Activated CD4-positive, alpha-beta T cell treated with anti-CD3 and anti-CD28 coated beads, Interleukin-2, amount 10 ng/mL, durations not matched to agents 24 days and 14 days (primary cell): ENCODE results near the gene CCS. TPM values are rescaled to one million over a fixed set of nuclear protein-coding genes. Genes with fewer than 3 reads are reported as not detected.

Source experiments
- DNase-seq: peaks from one replicate; pipeline ENCODE4 v3.0.0; 2022
- H3K27ac Mint-ChIP-seq: one replicate; pipeline ENCODE4 v1.8.0; 2022; ENCODE audit warnings: mild to moderate bottlenecking, mixed read lengths
- H3K27me3 Mint-ChIP-seq: one replicate; pipeline ENCODE4 v1.8.0; 2022; ENCODE audit warnings: mixed read lengths
- H3K36me3 Mint-ChIP-seq: one replicate; pipeline ENCODE4 v1.8.0; 2022; ENCODE audit warnings: low read depth, mild to moderate bottlenecking, mixed read lengths
- H3K4me1 Mint-ChIP-seq: one replicate; pipeline ENCODE4 v1.8.0; 2021; ENCODE audit warnings: mixed read lengths
- H3K4me3 Mint-ChIP-seq: one replicate; pipeline ENCODE4 v1.8.0; 2022; ENCODE audit warnings: mild to moderate bottlenecking, moderate library complexity, mixed read lengths
- H3K9me3 Mint-ChIP-seq: one replicate; pipeline ENCODE4 v1.8.0; 2021; ENCODE audit warnings: mixed read lengths
- intact Hi-C: fragments of 100-400 bp; cut with micrococcal nuclease; formaldehyde crosslinking; loops from one replicate; pipeline ENCODE4 v1.15.1; 2023
- total RNA-seq: library from RNA; stranded (reverse); gene quantifications from 2 replicates; pipeline ENCODE4 v1.2.3, GENCODE V29; 2022

Gene CCS
- total RNA-seq, 1 donor from 2014 or later: 28.3 TPM

DNA sequence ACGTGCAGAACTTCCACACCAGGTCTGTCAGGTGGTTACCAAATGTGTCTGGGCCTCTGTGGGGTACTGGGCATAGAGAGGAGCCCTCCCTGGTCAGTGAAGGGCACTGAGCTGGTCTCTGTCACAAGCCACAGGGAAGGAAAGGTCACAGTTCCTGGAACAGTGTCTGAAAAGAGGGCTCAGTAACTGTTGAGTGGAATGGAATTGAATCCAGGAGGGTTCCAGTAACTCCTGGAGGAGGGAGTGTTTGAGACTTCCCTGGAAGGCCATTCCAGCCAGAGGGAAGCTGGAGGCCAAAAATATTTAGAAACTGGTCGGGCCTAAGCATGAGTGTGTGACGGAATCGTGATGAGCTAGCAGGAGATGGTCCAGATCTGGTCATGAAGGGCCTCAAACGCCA is 38.4 kb upstream of the CCS start:
- Mint-ChIP-seq H3K27me3 (peaks cover 13% of the 10 kb centered on the region), H3K27ac (no peak overlapping the region), H3K4me1 (peaks cover 3% of the 10 kb centered on the region), H3K36me3 (no peaks in the 10 kb centered on the region), H3K9me3 (no peaks in the 10 kb centered on the region), H3K4me3 (no peak overlapping the region)
- intact Hi-C loops: no loop called here
- DNase-seq: no peak

DNA sequence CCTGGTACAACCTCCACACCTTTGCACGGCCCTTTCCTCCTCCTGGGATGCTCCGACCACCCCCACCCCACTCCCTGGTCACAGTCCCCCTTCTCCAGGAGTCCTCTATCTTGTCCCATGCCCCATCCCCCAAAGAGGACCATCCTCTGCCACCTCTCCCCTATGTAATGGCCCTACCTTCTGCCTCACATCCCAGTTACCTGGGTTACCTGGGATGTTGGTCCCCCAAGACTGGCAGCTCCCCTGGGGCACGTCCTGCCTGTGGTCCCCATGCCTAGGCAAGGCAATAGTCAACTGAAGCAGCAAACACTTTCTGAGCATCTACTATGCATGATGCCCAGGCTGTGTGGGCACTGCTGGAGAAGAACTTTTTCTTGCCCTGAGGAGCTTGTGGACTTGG is 37.6 kb upstream of the CCS start:
- peaks cover 9% of the 10 kb centered on the region for H3K27me3 Mint-ChIP-seq
- H3K4me3 Mint-ChIP-seq: no peak overlapping the region
- intact Hi-C loops: no loop called here
- peaks cover 3% of the 10 kb centered on the region for H3K4me1 Mint-ChIP-seq
- no peak for DNase-seq
- H3K9me3 Mint-ChIP-seq: no peaks in the 10 kb centered on the region
- H3K27ac Mint-ChIP-seq: no peak overlapping the region
- H3K36me3 Mint-ChIP-seq: no peaks in the 10 kb centered on the region

DNA sequence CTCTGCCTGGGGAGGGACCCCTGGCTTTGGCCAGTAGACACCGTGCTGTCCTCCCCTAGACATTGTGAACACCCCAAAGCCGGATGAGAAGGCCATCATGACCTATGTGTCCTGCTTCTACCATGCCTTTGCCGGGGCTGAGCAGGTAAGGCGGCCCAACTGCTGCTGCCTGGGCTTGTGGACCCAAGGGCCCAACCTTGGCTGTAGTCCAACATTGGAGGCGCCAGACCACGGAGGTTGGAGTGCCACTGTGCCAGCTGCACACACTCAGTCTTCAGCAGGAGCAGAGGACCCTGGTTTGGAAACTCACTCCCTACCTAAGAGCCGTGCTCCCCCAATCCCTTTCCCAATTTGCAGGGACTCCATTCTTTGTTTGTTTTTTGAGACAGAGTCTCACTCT is 36.9 kb upstream of the CCS start:
- intact Hi-C loops: no loop called here
- DNase-seq: no peak
- Mint-ChIP-seq H3K4me1 (peaks cover 3% of the 10 kb centered on the region), H3K27me3 (peaks cover 9% of the 10 kb centered on the region), H3K9me3 (no peaks in the 10 kb centered on the region), H3K36me3 (no peaks in the 10 kb centered on the region), H3K4me3 (no peak overlapping the region), H3K27ac (no peak overlapping the region)

DNA sequence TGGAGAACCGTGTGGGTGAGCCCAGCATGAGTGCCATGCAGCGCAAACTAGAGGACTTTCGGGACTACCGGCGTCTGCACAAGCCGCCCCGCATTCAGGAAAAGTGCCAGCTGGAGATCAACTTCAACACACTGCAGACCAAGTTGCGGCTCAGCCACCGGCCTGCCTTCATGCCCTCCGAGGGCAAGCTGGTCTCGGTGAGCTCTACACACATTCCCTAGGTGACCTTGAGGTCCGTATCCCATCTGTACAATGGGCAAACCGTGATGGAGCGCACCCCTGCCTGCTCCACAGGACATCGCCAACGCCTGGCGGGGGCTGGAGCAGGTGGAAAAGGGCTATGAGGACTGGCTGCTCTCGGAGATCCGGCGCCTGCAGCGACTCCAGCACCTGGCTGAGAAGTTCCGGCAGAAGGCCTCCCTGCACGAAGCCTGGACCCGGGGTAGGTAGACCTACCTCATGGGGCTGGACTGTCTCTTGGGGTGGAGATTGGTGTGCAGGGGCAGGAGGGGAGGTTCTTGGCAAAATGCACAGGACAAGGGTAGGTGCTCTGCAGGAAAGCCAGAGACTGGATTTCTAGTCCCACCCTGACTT is 35.2 kb upstream of the CCS start:
- no peak for DNase-seq
- H3K36me3 Mint-ChIP-seq: no peaks in the 10 kb centered on the region

DNA sequence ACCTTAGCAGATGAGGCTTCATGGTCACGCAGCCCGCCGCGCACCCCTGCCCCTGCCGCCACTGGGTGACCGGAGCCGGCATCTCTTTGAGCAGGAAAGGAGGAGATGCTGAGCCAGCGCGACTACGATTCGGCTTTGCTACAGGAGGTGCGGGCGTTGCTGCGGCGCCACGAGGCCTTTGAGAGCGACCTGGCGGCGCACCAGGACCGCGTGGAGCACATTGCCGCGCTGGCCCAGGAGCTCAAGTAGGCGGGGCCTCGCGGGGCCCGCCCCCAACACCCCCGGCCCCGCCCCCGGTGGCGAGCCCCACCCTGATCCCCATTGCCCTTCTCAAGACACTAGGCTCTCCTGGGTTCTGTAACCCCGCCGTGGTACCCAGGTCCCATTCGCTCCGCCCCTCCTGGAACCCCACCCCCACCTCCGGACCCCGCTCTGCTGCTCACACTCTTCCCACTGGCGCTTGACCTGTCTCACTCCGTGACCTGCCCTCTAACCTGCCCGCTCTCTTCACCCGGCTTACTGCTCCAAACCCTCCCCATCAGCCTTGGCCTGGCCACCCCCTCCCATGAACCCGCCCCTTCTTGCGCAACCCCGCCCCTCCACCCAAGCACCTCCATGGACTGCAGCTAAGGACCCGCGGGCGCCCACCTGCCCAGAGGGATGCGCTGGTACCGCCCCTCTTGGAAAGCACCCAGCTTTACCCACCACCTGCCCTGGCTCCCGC is 33.7 kb upstream of the CCS start:
- intact Hi-C loops: no loop called here
- Mint-ChIP-seq H3K27ac (no peak overlapping the region), H3K9me3 (no peaks in the 10 kb centered on the region), H3K4me3 (no peak overlapping the region), H3K4me1 (peaks cover 3% of the 10 kb centered on the region), H3K27me3 (peaks cover 9% of the 10 kb centered on the region), H3K36me3 (no peaks in the 10 kb centered on the region)
- DNase-seq: peak; percentile 71

More for the DNA sequence above, 35.2 kb upstream of the CCS start:
- intact Hi-C loops: no loop called here
- Mint-ChIP-seq H3K27ac (no peak overlapping the region), H3K27me3 (peaks cover 9% of the 10 kb centered on the region), H3K9me3 (no peaks in the 10 kb centered on the region), H3K4me1 (peaks cover 3% of the 10 kb centered on the region), H3K4me3 (no peak overlapping the region)

DNA sequence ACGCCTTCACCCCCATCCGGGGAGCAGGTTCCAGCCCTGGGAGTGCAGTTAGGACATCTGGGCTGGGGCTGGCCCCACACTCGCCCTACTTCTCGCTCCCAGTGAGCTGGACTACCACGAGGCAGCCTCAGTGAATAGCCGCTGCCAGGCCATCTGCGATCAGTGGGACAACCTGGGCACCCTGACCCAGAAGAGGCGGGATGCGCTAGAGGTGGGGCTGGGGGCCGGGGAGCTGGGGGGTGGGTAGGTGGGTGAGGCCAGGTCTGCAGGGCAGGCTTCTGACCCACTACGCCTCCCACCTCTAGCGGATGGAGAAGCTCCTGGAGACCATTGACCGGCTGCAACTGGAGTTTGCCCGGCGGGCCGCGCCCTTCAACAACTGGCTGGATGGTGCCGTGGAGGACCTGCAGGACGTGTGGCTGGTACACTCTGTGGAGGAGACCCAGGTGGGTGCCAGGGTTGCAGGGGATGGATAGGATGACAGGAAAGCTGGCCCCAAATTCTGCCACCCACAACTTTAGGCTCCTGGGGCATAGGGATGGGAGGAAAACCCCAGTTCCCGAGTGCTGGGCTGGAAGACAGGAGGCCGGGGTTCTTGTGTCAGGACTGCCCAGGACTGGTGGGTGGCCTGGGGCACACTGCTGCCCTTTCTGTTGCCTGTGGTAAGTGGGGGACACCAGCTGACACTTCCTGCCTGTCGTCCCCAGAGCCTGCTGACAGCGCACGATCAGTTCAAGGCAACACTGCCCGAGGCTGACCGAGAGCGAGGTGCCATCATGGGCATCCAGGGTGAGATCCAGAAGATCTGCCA is 32.9 kb upstream of the CCS start:
- Mint-ChIP-seq H3K27ac (no peak overlapping the region), H3K9me3 (no peaks in the 10 kb centered on the region), H3K4me1 (peaks cover 3% of the 10 kb centered on the region), H3K36me3 (no peaks in the 10 kb centered on the region), H3K4me3 (no peak overlapping the region), H3K27me3 (peaks cover 9% of the 10 kb centered on the region)
- intact Hi-C loops: no loop called here
- DNase-seq: no peak

DNA sequence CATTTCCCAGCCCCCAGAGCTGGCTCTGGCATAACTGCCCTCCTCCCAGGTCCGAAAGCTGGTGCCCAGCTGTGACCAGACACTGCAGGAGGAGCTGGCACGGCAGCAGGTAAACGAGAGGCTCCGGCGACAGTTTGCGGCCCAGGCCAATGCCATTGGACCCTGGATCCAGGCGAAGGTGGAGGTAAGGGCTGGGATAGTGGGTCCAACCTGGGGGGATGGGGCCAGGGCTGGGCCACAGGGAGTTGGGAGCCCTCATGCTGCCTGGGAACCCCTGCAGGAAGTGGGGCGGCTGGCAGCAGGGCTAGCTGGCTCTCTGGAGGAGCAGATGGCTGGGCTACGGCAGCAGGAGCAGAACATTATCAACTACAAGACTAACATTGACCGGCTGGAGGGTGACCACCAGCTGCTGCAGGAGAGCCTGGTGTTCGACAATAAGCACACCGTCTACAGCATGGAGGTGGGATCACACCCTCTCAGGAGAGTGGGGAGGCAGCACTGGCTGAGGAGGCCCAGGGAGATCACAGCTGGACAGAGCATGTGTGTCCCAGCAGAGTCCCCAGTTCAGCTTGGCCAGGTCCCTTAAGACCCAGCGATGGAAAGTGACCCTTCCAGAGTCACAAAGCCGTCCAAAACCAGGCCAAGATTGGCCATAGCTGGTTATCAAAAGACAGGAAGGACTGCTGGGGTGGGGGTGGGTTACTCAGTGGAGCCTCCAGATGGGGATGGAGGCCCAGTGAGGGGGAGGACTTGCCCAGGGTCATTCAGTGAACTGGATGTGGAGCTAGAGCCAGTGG is 31.6 kb upstream of the CCS start:
- no peak overlapping the region for H3K4me3 Mint-ChIP-seq
- H3K4me1 Mint-ChIP-seq: peaks cover 6% of the 10 kb centered on the region
- H3K27me3 Mint-ChIP-seq: peaks cover 11% of the 10 kb centered on the region
- intact Hi-C loops: no loop called here
- no peaks in the 10 kb centered on the region for H3K9me3 Mint-ChIP-seq
- no peaks in the 10 kb centered on the region for H3K36me3 Mint-ChIP-seq
- no peak overlapping the region for H3K27ac Mint-ChIP-seq
- DNase-seq: no peak

DNA sequence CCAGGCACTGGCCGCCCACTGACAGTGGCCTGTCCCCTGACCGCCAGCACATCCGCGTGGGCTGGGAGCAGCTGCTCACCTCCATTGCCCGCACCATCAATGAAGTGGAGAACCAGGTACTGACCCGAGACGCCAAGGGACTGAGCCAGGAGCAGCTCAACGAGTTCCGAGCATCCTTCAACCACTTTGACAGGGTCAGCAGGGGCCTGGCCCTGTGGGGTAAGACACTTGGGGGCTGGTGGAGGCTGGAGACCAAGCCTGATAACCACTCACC is 31.1 kb upstream of the CCS start:
- DNase-seq: no peak
- intact Hi-C loops: no loop called here
- no peak overlapping the region for H3K27ac Mint-ChIP-seq
- H3K36me3 Mint-ChIP-seq: no peaks in the 10 kb centered on the region
- H3K9me3 Mint-ChIP-seq: no peaks in the 10 kb centered on the region
- H3K27me3 Mint-ChIP-seq: peaks cover 13% of the 10 kb centered on the region
- no peak overlapping the region for H3K4me3 Mint-ChIP-seq
- peaks cover 6% of the 10 kb centered on the region for H3K4me1 Mint-ChIP-seq

DNA sequence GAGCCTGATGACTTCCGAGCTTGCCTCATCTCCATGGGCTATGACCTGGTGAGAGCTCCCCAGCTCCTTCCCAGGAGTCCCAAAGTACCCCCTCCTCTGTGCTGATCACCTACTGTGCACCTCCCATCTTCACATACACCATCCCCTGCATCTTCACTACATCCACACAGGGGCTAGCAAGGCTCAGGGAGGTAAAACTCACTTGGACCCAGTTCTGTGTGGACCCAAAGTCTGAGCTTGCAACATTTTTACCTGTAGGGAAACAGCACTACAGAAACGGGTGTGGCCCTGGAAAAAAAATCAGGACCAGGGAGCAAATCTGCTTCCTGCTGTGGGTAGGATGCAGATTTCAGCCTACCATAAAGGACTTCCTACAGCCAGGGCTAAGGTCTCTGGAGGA is 30.7 kb upstream of the CCS start:
- Mint-ChIP-seq H3K36me3 (no peaks in the 10 kb centered on the region), H3K27me3 (peaks cover 15% of the 10 kb centered on the region), H3K4me1 (peaks cover 6% of the 10 kb centered on the region), H3K9me3 (no peaks in the 10 kb centered on the region), H3K27ac (no peak overlapping the region), H3K4me3 (no peak overlapping the region)
- no peak for DNase-seq
- intact Hi-C loops: no loop called here

DNA sequence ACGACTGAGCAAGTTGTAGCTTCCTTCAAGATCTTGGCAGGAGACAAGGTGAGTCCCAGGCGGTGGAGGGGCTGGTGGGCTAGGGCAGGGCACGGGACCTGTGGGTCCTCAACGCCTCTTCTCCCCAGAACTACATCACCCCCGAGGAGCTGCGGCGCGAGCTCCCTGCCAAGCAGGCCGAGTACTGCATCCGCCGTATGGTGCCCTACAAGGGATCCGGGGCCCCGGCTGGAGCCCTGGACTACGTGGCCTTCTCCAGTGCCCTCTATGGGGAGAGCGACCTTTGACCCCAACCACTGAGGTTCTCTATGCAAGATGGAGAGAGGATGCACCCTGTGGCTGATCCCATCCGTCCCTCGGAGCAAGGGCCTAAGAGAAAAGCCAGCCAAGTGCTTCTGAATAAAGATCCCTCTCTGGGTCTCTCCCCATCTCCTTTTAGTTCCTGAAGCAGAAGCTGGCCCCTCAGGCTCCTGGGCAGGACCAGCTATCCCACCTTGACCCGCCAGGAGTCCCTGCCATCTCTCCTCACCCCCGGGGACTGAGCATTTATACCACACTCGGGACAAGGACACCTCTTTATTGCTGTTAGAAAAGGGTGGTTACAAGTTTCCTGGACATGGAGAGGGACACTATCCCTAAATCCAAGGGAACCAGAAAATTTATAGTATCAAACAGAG is 29.9 kb upstream of the CCS start:
- H3K9me3 Mint-ChIP-seq: no peaks in the 10 kb centered on the region
- no peak overlapping the region for H3K4me3 Mint-ChIP-seq
- DNase-seq: no peak
- peaks cover 6% of the 10 kb centered on the region for H3K4me1 Mint-ChIP-seq
- no peaks in the 10 kb centered on the region for H3K36me3 Mint-ChIP-seq
- peaks cover 21% of the 10 kb centered on the region for H3K27me3 Mint-ChIP-seq
- no peak overlapping the region for H3K27ac Mint-ChIP-seq
- intact Hi-C loops: no loop called here

DNA sequence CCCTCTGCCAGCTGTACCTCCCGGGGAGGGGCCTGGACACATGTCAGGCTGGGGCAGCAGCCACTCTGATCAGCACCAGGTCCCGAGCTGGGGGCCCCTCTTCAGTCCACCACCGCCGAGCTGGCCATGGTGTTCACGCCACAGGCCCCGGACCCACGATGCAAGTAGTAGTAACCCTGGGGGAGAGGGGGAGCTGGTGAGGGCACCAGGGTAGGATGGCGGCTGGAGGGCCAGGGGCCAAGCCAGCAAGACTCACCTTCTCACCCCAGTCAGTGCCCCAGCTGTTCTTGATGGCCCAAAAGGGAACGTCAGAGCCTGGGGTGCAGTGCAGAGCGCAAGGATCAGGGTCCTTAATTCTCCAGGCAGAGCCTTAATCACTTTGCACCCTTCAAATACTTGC is 29.2 kb upstream of the CCS start:
- DNase-seq: no peak
- Mint-ChIP-seq H3K4me1 (peaks cover 5% of the 10 kb centered on the region), H3K36me3 (no peaks in the 10 kb centered on the region), H3K9me3 (no peaks in the 10 kb centered on the region), H3K4me3 (no peak overlapping the region), H3K27me3 (peaks cover 22% of the 10 kb centered on the region), H3K27ac (no peak overlapping the region)
- intact Hi-C loops: no loop called here

DNA sequence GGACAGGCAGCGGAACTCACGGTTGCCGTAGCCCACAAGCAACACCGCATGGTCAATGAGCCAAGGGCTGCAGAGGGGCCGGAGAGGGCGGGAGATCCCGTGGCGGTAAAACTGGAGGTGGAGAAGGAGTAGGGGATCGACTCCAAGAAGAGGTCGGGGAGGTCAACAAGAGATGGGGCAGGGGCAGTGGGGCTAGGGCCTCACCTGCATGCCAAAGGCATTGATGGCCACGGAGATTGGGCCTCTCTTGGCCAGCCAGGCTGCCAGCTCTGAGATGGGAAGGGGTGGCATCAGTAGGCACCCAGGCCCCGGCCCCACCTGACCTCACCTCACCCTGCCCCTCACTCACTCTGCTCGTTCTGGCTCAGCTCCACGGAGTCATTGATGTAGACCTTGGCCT is 28.4 kb upstream of the CCS start:
- Mint-ChIP-seq H3K36me3 (no peaks in the 10 kb centered on the region), H3K4me1 (peaks cover 5% of the 10 kb centered on the region), H3K27ac (no peak overlapping the region), H3K4me3 (no peak overlapping the region), H3K9me3 (no peaks in the 10 kb centered on the region), H3K27me3 (peaks cover 19% of the 10 kb centered on the region)
- no peak for DNase-seq
- intact Hi-C loops: no loop called here

DNA sequence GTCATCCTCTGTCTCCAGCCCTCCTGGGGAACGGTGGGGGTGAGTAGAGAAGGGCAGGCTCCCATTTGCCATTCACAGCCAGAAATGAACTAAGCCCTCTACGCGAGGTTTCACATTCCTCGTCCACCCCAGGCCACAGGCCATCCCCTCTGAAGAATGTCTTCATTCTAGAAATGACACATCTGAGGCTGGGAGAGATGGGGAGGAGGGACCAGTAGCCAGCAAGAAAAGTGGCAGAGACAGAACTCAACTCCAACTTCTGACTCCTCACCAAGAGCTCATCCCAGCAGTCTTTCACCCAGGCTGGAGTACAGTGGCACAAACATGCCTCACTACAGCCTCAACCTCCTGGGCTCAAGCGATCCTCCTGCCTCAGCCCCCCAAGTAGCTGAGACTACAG is 28.0 kb upstream of the CCS start:
- DNase-seq: no peak
- intact Hi-C loops: no loop called here
- no peaks in the 10 kb centered on the region for H3K9me3 Mint-ChIP-seq
- no peaks in the 10 kb centered on the region for H3K36me3 Mint-ChIP-seq
- H3K27me3 Mint-ChIP-seq: peaks cover 20% of the 10 kb centered on the region
- H3K27ac Mint-ChIP-seq: no peak overlapping the region
- H3K4me3 Mint-ChIP-seq: no peak overlapping the region
- peaks cover 5% of the 10 kb centered on the region for H3K4me1 Mint-ChIP-seq
